NCI-H2029 treated with DMSO at 0.1 percent for 48 hours (cell line): ENCODE data around the gene CMPK1.
A peak's percentile ranks its signal among the peaks of the same experiment; 100 is the strongest.
"Not testable (repeated sequence)": the region's sequence is repeated elsewhere in the genome, so short reads cannot be mapped to it uniquely, and the experiment has no call there.

Experiments
- DNase-seq: peaks from one replicate; lab custom pipeline; 2025; lab: John Stamatoyannopoulos, UW

The CMPK1 gene

GRCh38 chr1:47333578-47333921, at the start of gene CMPK1:
Gene CMPK1 (plus strand): TSS chr1:47333790. CDS start chr1:47333946, 156 bp downstream.
- peak; percentile 96 for DNase-seq

GRCh38 chr1:47288116-47288515, 45.5 kb upstream of the CMPK1 start:
- DNase-seq: not testable (repeated sequence)

- DNase-seq: not testable (repeated sequence)
Observed at GRCh38 chr1:47294863-47295262, 38.7 kb upstream of the CMPK1 start.

GRCh38 chr1:47295579-47295978, 38.0 kb upstream of the CMPK1 start:
- no peak for DNase-seq

GRCh38 chr1:47298025-47298699, 35.4 kb upstream of the CMPK1 start:
- no peak for DNase-seq

GRCh38 chr1:47302472-47302871, 31.1 kb upstream of the CMPK1 start:
- no peak for DNase-seq

- no peak for DNase-seq
Observed at GRCh38 chr1:47309427-47309826, 24.2 kb upstream of the CMPK1 start.

- peak; percentile 100 for DNase-seq
Observed at GRCh38 chr1:47313915-47314664, 19.5 kb upstream of the CMPK1 start, which contains the start of gene STIL. Gene STIL (minus strand): TSS chr1:47314147. CDS start chr1:47310319, 3,828 bp downstream.

- no peak for DNase-seq
Observed at GRCh38 chr1:47317841-47318240, 15.7 kb upstream of the CMPK1 start.

- DNase-seq: not testable (repeated sequence)
Observed at GRCh38 chr1:47319968-47320367, 13.6 kb upstream of the CMPK1 start.

GRCh38 chr1:47323599-47324031, 10.0 kb upstream of the CMPK1 start:
- peak; percentile 73 for DNase-seq

GRCh38 chr1:47324682-47325081, 8.9 kb upstream of the CMPK1 start:
- DNase-seq: no peak

- peak; percentile 98 for DNase-seq
Observed at GRCh38 chr1:47325528-47325927, 8.1 kb upstream of the CMPK1 start.

GRCh38 chr1:47326271-47326670, 7.3 kb upstream of the CMPK1 start:
- no peak for DNase-seq

GRCh38 chr1:47328992-47329391, 4.6 kb upstream of the CMPK1 start:
- DNase-seq: no peak

- no peak for DNase-seq
Observed at GRCh38 chr1:47330212-47330611, 3.4 kb upstream of the CMPK1 start.

GRCh38 chr1:47331875-47332274, 1.7 kb upstream of the CMPK1 start:
- no peak for DNase-seq

GRCh38 chr1:47332779-47333577, 612 bp upstream of the CMPK1 start:
- DNase-seq: no peak

- peak; percentile 80 for DNase-seq
Observed at GRCh38 chr1:47333922-47334764, 553 bp downstream of the CMPK1 start.

- DNase-seq: peak; percentile 67
Observed at GRCh38 chr1:47334765-47335435, 1.3 kb downstream of the CMPK1 start.

GRCh38 chr1:47337350-47337749, 3.8 kb downstream of the CMPK1 start:
- DNase-seq: no peak
